Left kidney (tissue), 2 donors: ENCODE results near the gene TMPRSS6. TPM values are rescaled to one million over a fixed set of nuclear protein-coding genes. Genes with fewer than 3 reads are reported as not detected.
A peak's percentile ranks its signal among the peaks of the same experiment; 100 is the strongest.
"Not testable (repeated sequence)": the region's sequence is repeated elsewhere in the genome, so short reads cannot be mapped to it uniquely, and the experiment has no call there.

Experiments used
- DNase-seq: peaks from one replicate; pipeline ENCODE4 v3.0.0-alpha.2; 2013
- polyA plus RNA-seq: library from polyadenylated mRNA; unstranded; fragments of 120-200 nt; gene quantifications from one replicate; pipeline ENCODE4 v1.2.1, GENCODE V29; 2013; ENCODE audit not compliant: insufficient read length

Gene TMPRSS6
- polyA plus RNA-seq, 1 donor, result 0.33 TPM

- DNase-seq, result no peak
Observed at GRCh38 chr22:37088108-37088605, 21.4 kb downstream of the TMPRSS6 start.

DNA sequence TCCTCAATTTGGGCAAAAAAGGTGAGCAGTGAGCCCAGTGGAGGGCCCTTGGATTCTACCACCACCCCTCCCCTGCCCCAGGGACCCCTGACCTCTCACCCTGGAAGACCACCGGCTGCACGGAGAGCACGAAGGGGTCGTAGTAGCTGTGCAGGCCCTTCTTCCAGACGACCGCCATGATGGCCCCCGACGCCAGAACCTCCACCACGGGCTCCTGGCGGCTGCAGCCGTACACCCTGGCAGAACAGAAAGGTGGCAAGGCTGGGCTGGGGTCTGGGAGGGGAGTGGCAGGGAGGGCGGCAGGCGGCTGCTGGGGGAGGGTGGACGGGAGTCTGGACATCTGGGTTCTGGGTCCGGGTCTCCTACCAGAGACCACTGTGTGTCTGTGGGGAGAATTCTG, 23.3 kb downstream of the TMPRSS6 start:
- no peak for DNase-seq

DNA sequence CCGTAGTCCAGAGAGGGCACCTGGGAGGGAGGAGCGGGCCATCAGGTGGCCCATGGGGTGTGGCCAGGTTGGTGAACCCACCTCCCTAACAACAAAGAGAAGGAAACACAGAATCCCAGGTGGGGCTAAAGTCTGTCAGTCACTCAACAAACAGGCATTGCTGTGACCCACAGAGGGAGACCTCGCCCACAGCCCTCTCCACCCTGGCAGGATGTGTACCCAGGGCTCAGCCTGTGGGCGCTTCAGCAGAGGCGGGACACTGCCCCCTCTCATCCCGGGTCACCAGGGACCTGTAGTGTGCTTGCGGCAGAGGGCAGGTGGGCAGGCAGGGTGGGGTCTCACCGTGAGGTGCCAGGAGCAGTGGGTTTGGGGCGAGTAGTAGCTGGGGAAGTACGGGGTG, 25.1 kb downstream of the TMPRSS6 start:
- no peak for DNase-seq

DNA sequence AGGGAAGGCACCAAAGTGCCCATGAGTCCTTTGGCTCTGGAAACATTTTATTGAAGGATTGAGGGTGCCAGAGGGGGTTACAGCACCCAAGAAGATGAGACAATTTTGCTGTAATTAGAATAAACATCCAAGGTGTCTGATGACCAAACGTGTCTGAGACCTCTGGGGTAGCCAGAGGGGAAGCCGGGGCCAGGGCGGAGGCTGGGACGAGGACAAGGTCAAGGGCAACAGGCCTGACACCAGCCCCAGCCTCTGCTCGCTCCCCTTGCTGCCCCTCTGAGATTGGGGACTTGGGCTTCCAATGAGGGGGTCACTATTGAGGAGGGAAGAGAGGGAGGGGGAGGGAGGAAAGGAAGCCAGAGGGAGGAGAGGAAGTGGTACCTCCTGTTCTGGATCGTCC, 25.6 kb downstream of the TMPRSS6 start:
- DNase-seq, result no peak

GRCh38 chr22:37082251-37082873, 27.2 kb downstream of the TMPRSS6 start:
- no peak for DNase-seq

GRCh38 chr22:37080838-37081237, 28.7 kb downstream of the TMPRSS6 start:
- DNase-seq, result no peak

DNA sequence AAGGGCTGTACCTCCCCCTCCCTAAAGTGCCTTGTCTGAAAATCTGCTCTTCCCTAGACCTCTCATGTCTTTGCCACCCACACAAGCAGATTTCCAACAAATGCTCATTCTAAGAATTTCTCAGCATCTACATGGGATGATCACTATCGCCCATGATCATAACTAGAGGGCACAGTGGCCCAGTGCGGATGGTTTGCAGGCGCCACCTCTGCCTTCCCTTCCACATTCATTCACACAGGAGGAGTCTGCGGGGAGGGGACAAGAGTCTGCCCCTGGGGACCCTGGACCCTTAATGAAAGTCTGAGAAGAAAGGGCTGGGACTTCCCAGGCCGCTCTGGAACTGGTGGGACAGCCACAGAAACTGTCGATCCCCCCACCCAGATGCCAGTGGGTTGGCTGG, 29.1 kb downstream of the TMPRSS6 start:
- DNase-seq, result no peak

- no peak for DNase-seq
Observed at GRCh38 chr22:37079668-37080171, 29.8 kb downstream of the TMPRSS6 start.

DNA sequence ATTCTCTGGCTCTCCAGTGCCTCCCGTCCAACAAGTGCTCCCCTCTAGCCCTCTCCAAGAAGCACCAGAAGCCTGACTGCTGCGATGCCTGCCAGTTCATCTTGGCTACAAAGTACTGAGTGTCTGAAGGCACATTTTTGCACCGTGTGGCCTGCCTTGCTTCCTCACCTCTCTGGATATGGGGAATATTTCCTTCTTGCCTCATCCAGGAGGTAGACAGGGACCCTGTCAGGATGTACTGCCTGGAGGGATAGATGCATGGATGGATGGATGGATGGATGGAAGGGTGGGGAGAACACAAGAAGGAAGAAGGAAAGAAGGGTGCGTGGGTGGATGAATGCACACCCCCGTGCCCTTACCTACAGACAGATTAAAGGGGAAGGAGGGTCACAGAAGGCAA, 30.4 kb downstream of the TMPRSS6 start:
- DNase-seq, result no peak

DNA sequence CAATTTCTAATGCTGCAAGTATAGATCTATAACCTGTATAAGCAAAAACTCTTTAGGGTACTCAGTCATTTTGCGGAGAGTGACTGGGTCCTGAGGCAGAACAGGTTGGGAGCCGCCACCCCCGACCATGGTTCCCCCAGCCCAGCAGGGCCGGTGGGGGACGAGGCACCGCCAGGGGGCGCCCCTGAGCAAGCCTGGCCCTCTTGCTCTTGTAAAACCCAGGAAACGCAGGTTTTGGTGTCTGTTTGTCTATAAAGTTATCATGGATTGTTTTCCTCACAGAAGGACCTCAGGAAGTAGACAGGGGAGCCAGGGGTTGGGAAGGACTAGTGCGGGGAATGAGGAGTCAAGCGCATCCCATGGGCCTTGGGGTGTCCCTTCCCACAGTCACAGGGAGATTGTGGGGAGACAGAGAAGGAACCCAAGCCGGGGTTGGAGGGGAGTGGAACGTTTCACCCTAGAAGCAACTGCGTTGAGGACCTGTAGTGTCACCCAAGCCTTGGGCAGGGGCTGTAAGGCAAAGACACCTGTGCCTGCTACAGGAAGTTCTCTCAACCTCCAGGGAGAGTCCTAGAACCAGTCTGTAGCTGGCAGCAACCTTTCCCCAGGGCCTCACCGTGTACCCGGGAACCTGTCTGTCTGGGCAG, 31.6 kb downstream of the TMPRSS6 start:
- peak; percentile 44 for DNase-seq

DNA sequence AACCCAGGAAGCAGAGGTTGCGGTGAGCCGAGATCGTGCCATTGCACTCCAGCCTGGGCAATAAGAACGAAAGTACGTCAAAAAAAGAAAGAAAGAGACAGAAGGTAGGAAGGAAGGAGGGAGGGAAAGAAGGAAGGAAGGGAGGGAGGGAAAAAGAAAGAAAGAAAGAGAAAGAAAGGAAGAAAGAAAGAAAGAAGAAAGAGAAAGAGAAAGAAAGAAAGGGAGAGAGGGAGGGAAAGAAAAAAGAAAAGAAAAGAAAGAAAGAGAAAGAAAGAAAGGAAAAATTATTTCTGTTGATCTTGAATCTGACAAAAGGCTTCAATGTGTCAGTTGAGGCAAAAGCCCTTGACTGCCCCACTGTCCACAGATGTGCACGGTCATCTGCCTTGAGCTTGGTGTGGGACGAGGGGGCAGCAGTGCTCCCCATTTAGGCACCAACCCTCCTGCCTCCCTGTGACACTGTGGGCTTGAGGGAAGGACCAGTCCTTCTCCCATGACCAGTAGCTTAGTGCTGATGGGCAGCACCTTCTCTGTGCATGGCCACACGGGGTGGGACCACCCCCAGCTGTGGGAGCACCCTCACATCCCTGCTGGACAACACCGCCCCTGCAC, 33.6 kb downstream of the TMPRSS6 start:
- DNase-seq, result no peak

GRCh38 chr22:37075046-37075445, 34.5 kb downstream of the TMPRSS6 start:
- DNase-seq, result no peak

- DNase-seq, result no peak
Observed at GRCh38 chr22:37074537-37074936, 35.0 kb downstream of the TMPRSS6 start.

DNA sequence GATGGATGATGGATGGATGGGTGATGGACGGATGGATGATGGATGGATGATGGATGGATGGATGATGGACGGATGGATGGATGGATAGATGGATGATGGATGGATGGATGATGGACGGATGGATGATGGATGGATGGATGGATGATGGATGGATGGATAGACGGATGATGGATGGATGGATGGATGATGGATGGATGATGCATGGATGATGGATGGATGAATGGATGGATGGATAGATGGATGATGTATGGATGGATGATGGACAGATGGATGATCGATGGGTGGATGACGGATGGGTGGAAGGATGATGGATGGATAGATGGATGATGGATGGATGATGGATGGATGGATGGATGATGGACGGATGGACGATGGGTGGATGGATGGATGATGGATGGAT, 36.8 kb downstream of the TMPRSS6 start:
- no peak for DNase-seq

- DNase-seq, result not testable (repeated sequence)
Observed at GRCh38 chr22:37071850-37072592, 37.5 kb downstream of the TMPRSS6 start.

- no peak for DNase-seq
Observed at GRCh38 chr22:37070744-37071143, 38.8 kb downstream of the TMPRSS6 start.

- no peak for DNase-seq
Observed at GRCh38 chr22:37070334-37070733, 39.2 kb downstream of the TMPRSS6 start.

DNA sequence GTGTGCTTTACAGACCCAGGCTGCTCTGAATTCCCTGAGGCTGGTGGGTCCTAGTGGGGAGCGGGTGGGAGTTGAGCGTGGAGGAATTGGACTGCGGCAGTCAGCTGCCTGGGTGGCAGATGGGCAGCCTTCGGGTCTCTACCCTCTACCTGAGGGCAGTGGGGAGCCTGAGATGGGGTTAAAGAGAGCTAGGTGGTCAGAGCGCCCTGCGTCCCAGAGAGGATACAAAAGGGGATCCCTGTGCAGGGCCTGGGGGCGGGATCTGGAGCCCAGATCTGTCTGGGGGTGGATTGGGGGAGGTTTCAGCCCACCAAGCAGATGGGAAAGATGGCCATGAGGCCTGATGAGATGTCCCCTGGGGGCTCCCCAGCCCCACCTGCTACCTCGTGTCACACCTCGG, 39.8 kb downstream of the TMPRSS6 start:
- no peak for DNase-seq

DNA sequence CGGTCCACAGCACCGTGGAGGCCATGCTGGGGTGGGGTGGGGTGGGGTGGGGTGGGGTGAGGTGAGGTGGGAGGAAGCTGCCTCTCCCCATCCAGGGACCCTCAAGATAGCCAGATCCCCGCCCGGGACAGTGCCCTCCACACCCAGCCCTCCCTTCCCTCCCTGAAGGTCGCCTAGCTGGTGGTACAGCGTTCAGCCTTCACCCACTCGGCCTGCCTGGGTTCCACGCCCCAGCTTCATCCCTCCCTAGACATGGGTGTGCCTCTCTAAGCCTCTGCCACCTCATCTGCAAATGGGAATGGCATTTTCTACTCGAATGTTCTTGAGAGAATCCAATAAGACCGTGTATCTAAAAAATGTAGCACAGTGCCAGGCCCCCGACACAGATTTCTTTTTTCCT, 40.2 kb downstream of the TMPRSS6 start:
- DNase-seq, result no peak

DNA sequence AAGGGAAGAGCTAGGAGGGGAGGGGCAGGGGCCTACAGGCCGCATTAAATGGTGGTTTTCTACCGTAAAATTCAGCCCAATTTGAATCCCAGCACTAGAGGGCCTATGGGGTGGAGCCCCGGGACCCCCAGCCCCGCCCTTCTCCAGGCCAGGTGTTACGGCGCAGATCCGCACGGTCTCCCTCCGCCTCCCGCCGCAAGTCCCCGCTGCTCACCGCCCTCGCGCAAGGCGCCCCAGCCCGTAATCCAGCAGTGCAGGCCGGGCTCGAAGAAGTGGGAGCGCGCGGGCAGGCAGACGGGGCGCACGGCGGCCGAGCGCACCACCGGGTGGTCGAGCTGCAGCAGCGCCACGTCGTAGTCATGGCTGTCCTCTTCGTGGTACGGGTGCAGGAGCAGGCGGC, 40.7 kb downstream of the TMPRSS6 start:
- no peak for DNase-seq

GRCh38 chr22:37067428-37067827, 42.1 kb downstream of the TMPRSS6 start:
- no peak for DNase-seq

GRCh38 chr22:37065961-37066360, 43.6 kb downstream of the TMPRSS6 start:
- no peak for DNase-seq

- DNase-seq, result no peak
Observed at GRCh38 chr22:37065180-37065579, 44.3 kb downstream of the TMPRSS6 start.
